Activated T-helper 2 cell treated with anti-CD3 and anti-CD28 coated beads, Interferon-gamma antibody, Interleukin-2, Interleukin-4, amounts not matched to agents 10 μg/mL and 5 μg/mL and 100 μg/mL, durations not matched to agents 14 hours and 24 hours and 36 hours (primary cell): ENCODE data around the gene FOXP3. TPM values are rescaled to one million over a fixed set of nuclear protein-coding genes. Genes with fewer than 3 reads are reported as not detected.

Experiments used
- DNase-seq: peaks from one replicate; pipeline ENCODE4 v3.0.0; 2021; ENCODE audit warnings: low spot score
- H3K27ac Mint-ChIP-seq: one replicate; pipeline ENCODE4 v1.8.0; 2021; ENCODE audit warnings: mixed read lengths
- H3K27me3 Mint-ChIP-seq: one replicate; pipeline ENCODE4 v1.8.0; 2021; ENCODE audit warnings: low read depth, mixed read lengths
- H3K36me3 Mint-ChIP-seq: one replicate; pipeline ENCODE4 v1.8.0; 2021; ENCODE audit warnings: low read depth, mixed read lengths
- H3K4me1 Mint-ChIP-seq: one replicate; pipeline ENCODE4 v1.8.0; 2021; ENCODE audit warnings: low read depth, mixed read lengths
- H3K4me3 Mint-ChIP-seq: one replicate; pipeline ENCODE4 v1.8.0; 2021; ENCODE audit warnings: low read depth, mild to moderate bottlenecking, moderate library complexity, mixed read lengths
- H3K9me3 Mint-ChIP-seq: one replicate; pipeline ENCODE4 v1.8.0; 2021; ENCODE audit warnings: mixed read lengths
- intact Hi-C: fragments of 100-400 bp; cut with micrococcal nuclease; formaldehyde crosslinking; loops from one replicate; pipeline ENCODE4 v1.15.1; 2023
- total RNA-seq: library from RNA; stranded (reverse); gene quantifications from 2 replicates; pipeline ENCODE4 v1.2.3, GENCODE V29; 2022

The FOXP3 gene
- total RNA-seq, 1 donor from 2014 or later, result 28.9 TPM

DNA sequence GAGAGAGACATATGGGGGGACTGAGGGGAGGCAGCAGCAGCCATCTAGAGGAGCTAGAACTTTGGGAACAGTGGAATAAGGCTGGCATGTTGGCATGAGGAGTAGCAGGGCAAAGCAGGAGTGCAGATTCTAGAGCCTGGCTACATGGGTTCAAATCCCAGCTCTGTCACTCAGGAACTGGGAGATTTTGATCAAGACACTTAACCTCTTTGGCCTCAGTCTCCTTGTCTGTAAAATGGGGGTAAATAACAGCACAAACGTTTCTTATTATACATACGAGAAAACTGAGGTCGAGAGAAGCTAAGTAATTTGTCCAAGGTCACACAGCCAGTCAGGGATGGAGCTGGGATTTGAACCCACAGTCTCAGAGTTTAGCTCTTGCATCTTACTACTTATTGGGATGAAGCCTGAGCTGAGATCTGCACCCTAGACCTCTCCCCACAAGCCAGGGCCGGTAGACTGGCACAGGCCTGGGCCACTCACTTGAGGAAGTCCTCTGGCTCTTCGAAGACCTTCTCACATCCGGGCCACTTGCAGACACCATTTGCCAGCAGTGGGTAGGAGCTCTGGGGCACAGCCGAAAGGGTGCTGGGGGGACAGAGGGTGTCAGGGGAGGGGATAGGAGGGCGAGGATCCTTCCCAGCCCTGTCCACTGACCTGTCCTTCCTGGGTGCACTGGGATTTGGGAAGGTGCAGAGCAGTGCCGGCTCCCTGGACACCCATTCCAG lies 8.1 kb downstream of the FOXP3 start:
- Mint-ChIP-seq H3K27ac (no peak overlapping the region), H3K4me3 (no peak overlapping the region), H3K4me1 (peaks cover 7% of the 10 kb centered on the region), H3K27me3 (no peaks in the 10 kb centered on the region), H3K9me3 (no peaks in the 10 kb centered on the region), H3K36me3 (peaks cover 26% of the 10 kb centered on the region)
- DNase-seq, result no peak
- intact Hi-C loops, result no loop called here

DNA sequence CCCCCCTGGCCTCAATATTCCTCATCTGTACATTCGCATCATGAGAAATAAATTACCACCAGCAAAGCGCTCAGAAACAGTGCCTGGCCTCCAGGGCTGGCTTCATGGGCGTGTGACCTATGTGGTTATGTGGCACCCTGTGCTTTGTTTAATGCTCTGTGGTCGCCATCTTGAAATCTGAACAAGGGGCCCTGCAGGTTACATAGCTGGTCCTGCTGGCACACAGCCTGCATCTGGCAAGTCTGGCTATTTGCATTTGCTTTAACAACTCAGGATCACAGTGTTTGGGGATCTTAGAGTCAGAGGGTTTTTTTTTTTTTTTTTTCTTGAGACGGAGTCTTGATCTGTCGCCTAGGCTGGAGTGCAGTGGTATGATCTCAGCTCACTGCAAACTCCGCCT lies 9.9 kb downstream of the FOXP3 start:
- H3K4me3 Mint-ChIP-seq, result no peak overlapping the region
- peaks cover 11% of the 10 kb centered on the region for H3K4me1 Mint-ChIP-seq
- intact Hi-C loops, result no loop called here
- H3K36me3 Mint-ChIP-seq, result peaks cover 27% of the 10 kb centered on the region
- no peak for DNase-seq
- H3K27ac Mint-ChIP-seq, result no peak overlapping the region
- no peaks in the 10 kb centered on the region for H3K27me3 Mint-ChIP-seq
- no peaks in the 10 kb centered on the region for H3K9me3 Mint-ChIP-seq

DNA sequence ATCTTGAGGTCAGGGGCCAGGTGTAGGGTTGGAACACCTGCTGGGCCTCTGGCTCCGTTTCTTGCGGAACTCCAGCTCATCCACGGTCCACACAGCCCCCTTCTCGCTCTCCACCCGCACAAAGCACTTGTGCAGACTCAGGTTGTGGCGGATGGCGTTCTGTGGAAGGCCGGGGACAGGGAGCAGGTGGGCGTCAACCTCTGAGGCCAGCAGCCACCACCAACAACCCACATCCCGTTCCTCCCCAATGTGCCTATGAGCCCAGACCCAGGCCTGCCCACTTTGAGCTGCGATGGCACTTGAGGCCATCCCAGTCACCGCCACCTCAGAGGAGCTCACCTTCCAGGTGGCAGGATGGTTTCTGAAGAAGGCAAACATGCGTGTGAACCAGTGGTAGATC lies 13.2 kb downstream of the FOXP3 start:
- DNase-seq, result no peak
- H3K4me1 Mint-ChIP-seq, result peaks cover 3% of the 10 kb centered on the region
- H3K9me3 Mint-ChIP-seq, result no peaks in the 10 kb centered on the region
- H3K4me3 Mint-ChIP-seq, result no peak overlapping the region
- no peak overlapping the region for H3K27ac Mint-ChIP-seq
- H3K27me3 Mint-ChIP-seq, result no peaks in the 10 kb centered on the region
- intact Hi-C loops, result no loop called here
- peaks cover 38% of the 10 kb centered on the region for H3K36me3 Mint-ChIP-seq

DNA sequence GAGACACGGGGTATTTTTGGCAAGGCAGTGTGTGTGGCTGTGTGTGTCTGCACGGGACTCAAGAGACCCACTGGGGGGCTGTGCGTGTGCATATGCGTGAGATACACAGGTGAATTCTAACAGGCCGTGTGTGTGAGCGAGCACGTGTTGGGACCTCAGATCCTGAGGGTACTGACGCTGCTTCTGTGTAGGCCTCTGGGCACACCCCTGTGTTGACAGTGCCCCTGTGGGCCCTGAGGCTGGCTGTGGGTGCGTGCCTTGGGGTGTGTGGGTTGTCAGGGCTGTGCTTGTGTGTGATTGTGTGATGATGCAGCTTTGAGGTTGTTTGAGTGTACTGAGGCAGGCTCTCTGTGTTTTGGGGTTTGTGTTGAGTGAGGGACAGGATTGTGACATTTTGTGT lies 13.9 kb downstream of the FOXP3 start:
- no peaks in the 10 kb centered on the region for H3K27me3 Mint-ChIP-seq
- H3K4me1 Mint-ChIP-seq, result peaks cover 3% of the 10 kb centered on the region
- H3K27ac Mint-ChIP-seq, result no peak overlapping the region
- no peak for DNase-seq
- intact Hi-C loops, result no loop called here
- no peak overlapping the region for H3K4me3 Mint-ChIP-seq
- peaks cover 38% of the 10 kb centered on the region for H3K36me3 Mint-ChIP-seq
- no peaks in the 10 kb centered on the region for H3K9me3 Mint-ChIP-seq

DNA sequence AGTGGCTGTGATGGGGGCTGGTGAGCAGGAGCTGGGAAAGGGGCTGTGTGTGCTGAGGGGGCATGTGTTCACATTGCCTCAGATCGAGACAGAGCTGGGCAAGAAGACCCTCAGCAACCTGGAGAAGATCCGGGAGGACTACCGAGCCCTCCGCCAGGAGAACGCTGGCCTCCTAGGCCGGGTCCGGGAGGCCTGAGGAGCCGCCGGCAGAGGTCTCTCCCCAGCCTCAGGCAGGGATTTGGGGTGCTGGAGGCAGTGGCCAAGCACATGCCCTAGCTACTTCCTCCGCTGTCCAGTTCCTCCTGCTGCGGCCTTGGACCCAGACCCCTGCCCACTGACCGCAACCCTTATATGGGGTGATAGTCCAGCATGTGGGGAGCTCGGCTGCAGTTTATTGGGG lies 14.4 kb downstream of the FOXP3 start:
- no peak for DNase-seq
- peaks cover 41% of the 10 kb centered on the region for H3K36me3 Mint-ChIP-seq
- no peak overlapping the region for H3K27ac Mint-ChIP-seq
- H3K4me1 Mint-ChIP-seq, result peaks cover 3% of the 10 kb centered on the region
- intact Hi-C loops, result no loop called here
- no peaks in the 10 kb centered on the region for H3K27me3 Mint-ChIP-seq
- H3K9me3 Mint-ChIP-seq, result no peaks in the 10 kb centered on the region
- H3K4me3 Mint-ChIP-seq, result no peak overlapping the region

DNA sequence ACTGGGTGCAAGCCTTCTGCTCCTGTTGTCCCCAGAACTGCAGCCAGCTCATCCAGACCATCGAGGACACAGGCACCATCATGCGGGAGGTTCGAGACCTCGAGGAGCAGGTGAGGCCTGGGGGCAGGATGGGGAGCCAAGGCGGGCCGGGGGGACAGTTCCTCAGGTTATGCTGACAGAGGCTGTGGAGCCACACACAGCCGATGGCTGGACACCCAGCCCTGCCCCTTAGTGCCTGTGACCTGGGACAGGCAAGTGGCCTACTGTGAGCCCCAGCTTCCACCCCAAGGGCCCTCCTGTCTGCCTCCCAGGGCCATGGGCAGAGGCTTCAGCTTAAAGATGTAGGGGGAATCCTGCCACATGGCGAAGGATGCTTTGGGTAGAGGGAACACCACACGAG lies 14.9 kb downstream of the FOXP3 start:
- no peak for DNase-seq
- no peak overlapping the region for H3K27ac Mint-ChIP-seq
- intact Hi-C loops, result no loop called here
- H3K4me3 Mint-ChIP-seq, result no peak overlapping the region
- H3K9me3 Mint-ChIP-seq, result no peaks in the 10 kb centered on the region
- no peaks in the 10 kb centered on the region for H3K27me3 Mint-ChIP-seq
- peaks cover 3% of the 10 kb centered on the region for H3K4me1 Mint-ChIP-seq
- H3K36me3 Mint-ChIP-seq, result peaks cover 45% of the 10 kb centered on the region

DNA sequence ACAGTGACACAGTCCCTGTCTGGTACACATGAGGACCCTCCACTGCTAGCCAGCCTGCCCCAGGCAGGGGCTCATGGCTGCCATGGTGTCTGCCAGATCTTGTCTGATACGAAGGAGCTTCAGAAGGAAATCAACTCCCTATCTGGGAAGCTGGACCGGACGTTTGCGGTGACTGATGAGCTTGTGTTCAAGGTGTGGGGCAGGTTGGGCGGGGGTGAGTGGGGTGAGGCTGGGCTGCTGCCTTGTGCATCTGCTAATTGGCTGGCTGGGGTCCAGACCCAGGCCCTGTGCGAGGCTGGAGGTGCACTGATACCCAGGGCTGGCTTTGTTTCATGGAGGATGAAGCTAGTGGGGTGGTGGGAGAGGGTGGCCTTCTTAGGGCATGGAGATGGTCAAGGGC lies 15.4 kb downstream of the FOXP3 start:
- H3K4me1 Mint-ChIP-seq, result peaks cover 3% of the 10 kb centered on the region
- no peak overlapping the region for H3K4me3 Mint-ChIP-seq
- H3K27me3 Mint-ChIP-seq, result no peaks in the 10 kb centered on the region
- intact Hi-C loops, result no loop called here
- DNase-seq, result no peak
- no peak overlapping the region for H3K27ac Mint-ChIP-seq
- H3K9me3 Mint-ChIP-seq, result no peaks in the 10 kb centered on the region
- H3K36me3 Mint-ChIP-seq, result peaks cover 49% of the 10 kb centered on the region

DNA sequence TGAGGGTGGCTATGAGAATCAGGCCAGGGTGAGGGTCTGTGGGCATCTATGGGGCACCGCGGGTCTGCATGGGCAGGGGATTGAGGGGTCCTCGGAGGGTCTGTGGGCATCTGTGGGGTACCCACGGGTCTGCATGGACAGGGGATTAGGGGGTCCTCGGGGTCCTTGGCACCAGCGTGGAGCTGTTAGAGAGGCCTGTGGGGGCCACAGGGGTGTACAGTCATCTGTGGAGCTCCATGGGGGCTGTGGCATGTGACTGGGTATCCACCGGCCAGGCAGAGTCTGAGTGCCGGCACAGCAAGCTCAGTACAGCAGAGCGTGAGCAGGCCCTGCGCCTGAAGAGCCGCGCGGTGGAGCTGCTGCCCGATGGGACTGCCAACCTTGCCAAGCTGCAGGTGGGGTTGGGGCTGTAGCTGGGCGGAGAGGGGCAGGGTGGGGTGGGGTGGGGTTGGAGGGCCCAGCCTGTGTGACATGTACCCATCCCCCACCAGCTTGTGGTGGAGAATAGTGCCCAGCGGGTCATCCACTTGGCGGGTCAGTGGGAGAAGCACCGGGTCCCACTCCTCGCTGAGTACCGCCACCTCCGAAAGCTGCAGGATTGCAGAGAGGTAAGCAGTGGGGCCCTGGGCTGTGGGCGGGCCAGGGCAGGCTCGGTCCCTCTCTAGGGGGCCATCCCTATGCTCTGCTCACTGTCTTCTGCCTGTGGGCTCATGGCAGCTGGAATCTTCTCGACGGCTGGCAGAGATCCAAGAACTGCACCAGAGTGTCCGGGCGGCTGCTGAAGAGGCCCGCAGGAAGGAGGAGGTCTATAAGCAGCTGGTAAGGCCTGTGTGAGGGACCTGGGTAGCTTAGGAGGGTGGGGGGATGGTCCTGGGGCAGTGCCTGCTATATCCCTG lies 16.3 kb downstream of the FOXP3 start:
- Mint-ChIP-seq H3K27me3 (no peaks in the 10 kb centered on the region), H3K9me3 (no peaks in the 10 kb centered on the region), H3K36me3 (peaks cover 56% of the 10 kb centered on the region), H3K27ac (no peak overlapping the region), H3K4me3 (no peak overlapping the region), H3K4me1 (peaks cover 3% of the 10 kb centered on the region)
- DNase-seq, result no peak
- intact Hi-C loops, result no loop called here

DNA sequence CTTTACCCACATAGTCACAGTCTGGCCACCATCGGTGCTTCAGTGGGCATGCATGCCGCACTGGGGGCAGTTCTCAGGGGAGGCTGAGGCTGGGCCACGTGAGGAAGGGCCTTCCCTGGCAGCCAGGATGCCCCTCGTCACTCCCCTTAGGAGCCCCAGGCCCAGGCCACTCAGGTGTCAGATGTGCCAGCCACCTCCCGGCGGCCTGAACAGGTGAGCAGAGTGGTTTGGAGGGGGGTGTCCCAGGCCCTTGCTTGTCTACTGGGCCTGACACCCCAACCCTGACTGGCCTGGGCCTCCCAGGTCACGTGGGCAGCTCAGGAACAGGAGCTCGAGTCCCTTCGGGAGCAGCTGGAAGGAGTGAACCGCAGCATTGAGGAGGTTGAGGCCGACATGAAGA lies 17.2 kb downstream of the FOXP3 start:
- Mint-ChIP-seq H3K27me3 (no peaks in the 10 kb centered on the region), H3K4me3 (no peak overlapping the region), H3K4me1 (peaks cover 3% of the 10 kb centered on the region), H3K9me3 (no peaks in the 10 kb centered on the region), H3K27ac (no peak overlapping the region), H3K36me3 (peaks cover 59% of the 10 kb centered on the region)
- DNase-seq, result no peak
- intact Hi-C loops, result no loop called here

DNA sequence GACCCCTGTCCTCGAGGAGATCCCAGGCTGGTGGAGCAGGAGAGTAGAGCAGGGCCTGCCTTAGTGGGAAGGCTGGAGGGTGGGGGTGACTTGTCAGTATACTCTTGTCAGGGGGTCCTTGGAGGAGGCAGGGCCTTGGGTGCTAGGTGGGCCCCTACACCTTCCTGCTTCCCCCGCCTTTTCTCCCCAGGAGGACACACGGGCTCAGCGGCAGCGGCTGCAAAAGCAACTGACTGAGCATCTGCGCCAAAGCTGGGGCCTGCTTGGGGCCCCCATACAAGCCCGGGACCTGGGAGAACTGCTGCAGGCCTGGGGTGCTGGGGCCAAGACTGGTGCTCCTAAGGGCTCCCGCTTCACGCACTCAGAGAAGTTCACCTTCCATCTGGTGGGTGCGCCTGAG lies 18.0 kb downstream of the FOXP3 start:
- Mint-ChIP-seq H3K27ac (no peak overlapping the region), H3K4me3 (no peak overlapping the region), H3K27me3 (no peaks in the 10 kb centered on the region), H3K36me3 (peaks cover 53% of the 10 kb centered on the region), H3K4me1 (peaks cover 3% of the 10 kb centered on the region), H3K9me3 (no peaks in the 10 kb centered on the region)
- intact Hi-C loops, result no loop called here
- no peak for DNase-seq

DNA sequence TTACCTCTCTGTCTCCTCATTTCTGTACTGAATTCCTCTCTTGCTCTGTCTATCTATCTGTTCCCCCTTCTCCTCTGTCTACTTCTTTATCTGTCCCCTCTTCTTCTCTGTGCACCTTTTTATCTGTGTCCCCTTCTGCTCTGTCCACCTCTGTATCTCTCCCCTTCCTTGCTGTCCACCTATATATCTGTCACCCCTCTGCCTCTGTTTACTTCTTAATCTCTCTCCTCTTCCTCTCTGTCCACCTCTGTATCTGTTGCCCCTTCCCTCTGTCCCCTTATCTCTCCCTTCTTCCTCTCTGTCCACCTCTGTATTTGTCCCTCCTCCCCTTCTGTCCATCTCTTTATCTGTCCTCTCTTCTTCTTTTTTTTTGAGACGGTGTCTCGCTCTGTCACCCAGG lies 20.3 kb downstream of the FOXP3 start:
- H3K36me3 Mint-ChIP-seq, result peaks cover 56% of the 10 kb centered on the region
- H3K27ac Mint-ChIP-seq, result peak overlapping the region; percentile 19
- DNase-seq, result no peak
- intact Hi-C loops, result no loop called here
- H3K9me3 Mint-ChIP-seq, result no peaks in the 10 kb centered on the region
- peaks cover 3% of the 10 kb centered on the region for H3K4me1 Mint-ChIP-seq
- H3K4me3 Mint-ChIP-seq, result no peak overlapping the region
- H3K27me3 Mint-ChIP-seq, result no peaks in the 10 kb centered on the region

DNA sequence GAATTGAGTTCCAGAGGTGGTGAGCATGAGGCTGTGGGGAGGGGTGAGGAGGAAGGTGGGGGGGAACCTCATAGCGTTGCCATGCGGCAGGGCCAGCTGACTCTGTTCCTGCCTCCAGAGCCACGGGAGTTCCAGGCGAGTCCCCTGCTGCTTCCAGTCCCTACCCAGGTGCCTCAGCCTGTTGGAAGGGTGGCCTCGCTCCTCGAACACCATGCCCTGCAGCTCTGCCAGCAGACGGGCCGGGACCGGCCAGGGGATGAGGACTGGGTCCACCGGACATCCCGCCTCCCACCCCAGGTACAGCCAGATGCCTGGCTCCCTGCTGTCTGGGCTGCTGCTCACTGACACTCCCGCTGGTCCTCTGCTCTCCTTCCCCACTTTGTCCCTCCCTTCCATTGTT lies 21.3 kb downstream of the FOXP3 start:
- peaks cover 3% of the 10 kb centered on the region for H3K4me1 Mint-ChIP-seq
- H3K36me3 Mint-ChIP-seq, result peaks cover 49% of the 10 kb centered on the region
- no peaks in the 10 kb centered on the region for H3K27me3 Mint-ChIP-seq
- H3K27ac Mint-ChIP-seq, result no peak overlapping the region
- H3K4me3 Mint-ChIP-seq, result no peak overlapping the region
- no peak for DNase-seq
- intact Hi-C loops, result no loop called here
- H3K9me3 Mint-ChIP-seq, result no peaks in the 10 kb centered on the region

DNA sequence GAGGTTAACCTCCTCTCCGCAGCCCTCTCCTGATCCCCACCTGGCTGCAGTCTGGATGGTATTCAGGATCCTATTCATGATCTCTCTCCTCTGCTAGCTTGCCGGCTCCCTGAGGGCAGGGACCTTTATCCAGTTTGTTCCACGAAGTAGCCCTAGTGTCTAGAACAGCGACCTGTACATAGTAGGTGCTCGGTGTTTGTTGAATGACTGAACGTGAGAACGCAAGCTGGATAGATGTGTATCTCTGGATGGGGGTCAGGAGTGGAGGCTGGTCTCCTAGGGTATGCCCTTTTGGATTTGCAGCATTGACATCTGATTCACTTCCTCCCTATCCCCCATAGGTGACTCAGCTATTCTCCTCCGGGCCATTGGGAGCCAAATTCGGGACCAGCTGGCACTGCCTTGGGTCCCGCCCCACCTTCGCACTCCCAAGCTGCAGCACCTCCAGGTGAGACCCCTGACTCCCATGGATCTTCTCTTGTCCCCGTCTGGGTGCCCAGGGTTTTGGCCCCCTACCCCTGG lies 21.9 kb downstream of the FOXP3 start:
- intact Hi-C loops, result no loop called here
- peaks cover 46% of the 10 kb centered on the region for H3K36me3 Mint-ChIP-seq
- H3K9me3 Mint-ChIP-seq, result no peaks in the 10 kb centered on the region
- H3K4me1 Mint-ChIP-seq, result peaks cover 3% of the 10 kb centered on the region
- no peak overlapping the region for H3K27ac Mint-ChIP-seq
- no peaks in the 10 kb centered on the region for H3K27me3 Mint-ChIP-seq
- H3K4me3 Mint-ChIP-seq, result no peak overlapping the region
- no peak for DNase-seq
